ENCODE data around the gene ANGPTL1. TPM values are rescaled to one million over a fixed set of nuclear protein-coding genes. Genes with fewer than 3 reads are reported as not detected.

ANGPTL1 gene
- polyA plus RNA-seq, 2 donors = 3.3 to 17.5 TPM

DNA sequence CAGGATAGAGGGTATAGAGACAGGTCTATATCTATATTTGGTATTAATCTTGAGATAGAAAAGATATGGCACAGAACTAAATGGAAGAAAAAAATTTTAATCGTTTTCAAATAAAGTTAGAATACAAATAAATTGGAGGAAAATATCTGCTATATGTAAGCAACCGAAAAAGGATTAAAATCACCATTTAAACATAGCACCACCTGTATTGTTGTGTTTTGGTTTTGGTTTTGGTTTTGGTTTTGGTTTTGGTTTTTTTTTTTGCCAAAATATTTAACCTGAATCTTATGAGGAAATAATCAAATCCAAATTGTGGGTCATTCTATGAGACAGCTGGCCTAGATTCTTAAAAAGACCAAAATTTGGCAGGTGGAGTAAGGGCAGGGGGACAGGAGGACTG, 28.5 kb upstream of the ANGPTL1 start:
- Histone ChIP-seq H3K36me3 (ENCODE audit: control insufficient read depth in 2 of 2, insufficient read depth in 2 of 2, low read length in 1 of 2) (no peaks in the 10 kb centered on the region), H3K27ac (ENCODE audit: low read depth in 2 of 2, low read length in 1 of 2) (no peak overlapping the region), H3K4me3 (ENCODE audit: low read depth in 1 of 2, low read length in 2 of 2) (no peak overlapping the region), H3K27me3 (ENCODE audit: control insufficient read depth in 1 of 2, insufficient read depth in 2 of 2, low read length in 2 of 2) (no peaks in the 10 kb centered on the region), H3K4me1 (ENCODE audit: control insufficient read depth in 2 of 2, insufficient read depth in 2 of 2, low read length in 1 of 2) (no peaks in the 10 kb centered on the region), H3K9me3 (ENCODE audit: control insufficient read depth in 2 of 2, insufficient read depth in 1 of 2, low read depth in 1 of 2, low read length in 1 of 2) (no peaks in the 10 kb centered on the region)
- 83 to 90% methylated on average over 2 of the region's 2 CpGs for WGBS, 2 donors

DNA sequence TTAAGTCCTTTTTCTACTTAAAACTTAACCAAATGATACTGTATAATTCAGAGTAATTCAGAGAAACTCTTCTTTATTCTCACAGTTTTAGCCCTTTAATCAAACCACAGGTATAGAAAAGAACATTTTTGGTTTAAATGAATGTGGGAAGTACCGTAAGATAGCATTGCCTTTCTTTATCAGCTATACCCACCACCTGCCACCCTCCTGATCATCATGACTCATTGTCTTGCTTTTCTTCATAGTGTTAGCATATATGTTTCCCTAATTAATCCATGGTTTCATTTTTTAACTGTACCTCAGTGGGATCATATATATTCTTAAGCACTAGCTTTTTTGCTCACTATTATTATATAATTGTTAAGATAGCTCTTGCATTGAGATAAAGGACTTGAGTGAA, 27.5 kb upstream of the ANGPTL1 start:
- WGBS, 2 donors = 88 to 94% methylated on average over 1 of the region's 1 CpG
- Histone ChIP-seq H3K27ac (ENCODE audit: low read depth in 2 of 2, low read length in 1 of 2) (no peak overlapping the region), H3K9me3 (ENCODE audit: control insufficient read depth in 2 of 2, insufficient read depth in 1 of 2, low read depth in 1 of 2, low read length in 1 of 2) (no peaks in the 10 kb centered on the region), H3K36me3 (ENCODE audit: control insufficient read depth in 2 of 2, insufficient read depth in 2 of 2, low read length in 1 of 2) (no peaks in the 10 kb centered on the region), H3K27me3 (ENCODE audit: control insufficient read depth in 1 of 2, insufficient read depth in 2 of 2, low read length in 2 of 2) (no peaks in the 10 kb centered on the region), H3K4me3 (ENCODE audit: low read depth in 1 of 2, low read length in 2 of 2) (no peak overlapping the region), H3K4me1 (ENCODE audit: control insufficient read depth in 2 of 2, insufficient read depth in 2 of 2, low read length in 1 of 2) (no peaks in the 10 kb centered on the region)

DNA sequence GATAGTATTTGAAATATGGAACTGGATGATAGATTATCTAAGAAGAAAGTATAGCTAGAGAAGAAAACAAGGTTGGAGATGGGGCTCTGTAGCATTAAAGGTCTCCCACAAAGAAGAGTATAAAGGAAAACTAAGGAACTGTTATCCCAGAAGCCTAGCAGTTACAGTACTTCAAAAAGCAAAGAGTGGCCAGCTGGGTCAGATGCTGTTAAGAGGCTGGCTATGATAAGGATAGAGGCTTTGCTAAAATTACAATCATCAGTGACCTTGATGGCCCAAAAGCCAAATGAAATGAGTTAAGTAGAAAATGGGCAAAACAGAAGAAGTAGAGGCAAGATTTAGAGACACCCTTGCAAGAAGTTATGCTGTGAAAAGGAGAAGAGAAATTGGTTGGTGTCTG, 25.1 kb upstream of the ANGPTL1 start:
- H3K27me3 ChIP-seq (ENCODE audit: control insufficient read depth in 1 of 2, insufficient read depth in 2 of 2, low read length in 2 of 2) = no peaks in the 10 kb centered on the region
- H3K36me3 ChIP-seq (ENCODE audit: control insufficient read depth in 2 of 2, insufficient read depth in 2 of 2, low read length in 1 of 2) = no peaks in the 10 kb centered on the region
- no peak overlapping the region for H3K4me3 ChIP-seq (ENCODE audit: low read depth in 1 of 2, low read length in 2 of 2)
- H3K27ac ChIP-seq (ENCODE audit: low read depth in 2 of 2, low read length in 1 of 2) = no peak overlapping the region
- no peaks in the 10 kb centered on the region for H3K9me3 ChIP-seq (ENCODE audit: control insufficient read depth in 2 of 2, insufficient read depth in 1 of 2, low read depth in 1 of 2, low read length in 1 of 2)
- H3K4me1 ChIP-seq (ENCODE audit: control insufficient read depth in 2 of 2, insufficient read depth in 2 of 2, low read length in 1 of 2) = no peaks in the 10 kb centered on the region

DNA sequence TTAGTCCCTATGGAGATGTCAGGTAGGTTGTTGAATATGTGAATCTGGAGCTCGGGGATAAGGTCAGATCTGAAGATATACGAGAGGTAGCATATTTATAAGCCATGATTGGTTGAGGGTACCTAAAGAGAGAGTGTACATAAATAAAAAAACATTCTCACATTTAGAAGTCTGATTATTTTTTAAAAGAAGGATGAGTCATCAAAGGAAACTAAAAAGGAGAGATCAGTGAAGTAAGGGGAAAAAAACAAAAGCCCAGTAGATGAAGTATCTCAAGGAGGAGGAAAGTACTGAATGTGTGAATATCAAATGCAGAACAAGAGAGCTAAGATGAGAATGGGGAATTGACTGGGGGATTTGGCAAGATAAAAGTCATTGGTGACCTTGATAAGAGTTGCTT, 15.7 kb upstream of the ANGPTL1 start:
- 91 to 96% methylated on average over 2 of the region's 2 CpGs for WGBS, 2 donors
- Histone ChIP-seq H3K4me3 (ENCODE audit: low read depth in 1 of 2, low read length in 2 of 2) (no peak overlapping the region), H3K27ac (ENCODE audit: low read depth in 2 of 2, low read length in 1 of 2) (no peak overlapping the region), H3K4me1 (ENCODE audit: control insufficient read depth in 2 of 2, insufficient read depth in 2 of 2, low read length in 1 of 2) (no peaks in the 10 kb centered on the region), H3K27me3 (ENCODE audit: control insufficient read depth in 1 of 2, insufficient read depth in 2 of 2, low read length in 2 of 2) (no peaks in the 10 kb centered on the region), H3K9me3 (ENCODE audit: control insufficient read depth in 2 of 2, insufficient read depth in 1 of 2, low read depth in 1 of 2, low read length in 1 of 2) (no peaks in the 10 kb centered on the region), H3K36me3 (ENCODE audit: control insufficient read depth in 2 of 2, insufficient read depth in 2 of 2, low read length in 1 of 2) (peaks cover 0 to 2% of the 10 kb centered on the region in 2 donors)

DNA sequence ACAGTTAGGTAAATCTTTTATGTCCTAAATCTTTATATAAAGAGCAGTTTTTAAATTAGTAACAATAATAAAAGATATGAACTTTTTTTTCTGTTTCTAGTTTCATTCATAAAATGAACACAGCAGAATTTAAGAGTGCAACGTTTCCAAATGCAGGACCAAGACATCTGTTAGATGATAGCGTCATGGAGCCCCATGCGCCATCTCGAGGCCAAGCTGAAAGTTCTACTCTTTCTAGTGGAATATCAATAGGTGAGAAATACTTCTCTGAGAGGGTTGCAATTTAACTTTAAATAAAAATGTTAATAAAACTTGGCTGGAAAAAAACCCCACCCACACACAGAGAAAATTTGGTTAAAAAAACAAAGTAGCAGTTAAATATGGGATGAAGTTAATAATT, 15.0 kb upstream of the ANGPTL1 start:
- Histone ChIP-seq H3K9me3 (ENCODE audit: control insufficient read depth in 2 of 2, insufficient read depth in 1 of 2, low read depth in 1 of 2, low read length in 1 of 2) (no peaks in the 10 kb centered on the region), H3K4me3 (ENCODE audit: low read depth in 1 of 2, low read length in 2 of 2) (no peak overlapping the region), H3K36me3 (ENCODE audit: control insufficient read depth in 2 of 2, insufficient read depth in 2 of 2, low read length in 1 of 2) (peaks cover 0 to 4% of the 10 kb centered on the region in 2 donors), H3K4me1 (ENCODE audit: control insufficient read depth in 2 of 2, insufficient read depth in 2 of 2, low read length in 1 of 2) (no peaks in the 10 kb centered on the region), H3K27me3 (ENCODE audit: control insufficient read depth in 1 of 2, insufficient read depth in 2 of 2, low read length in 2 of 2) (no peaks in the 10 kb centered on the region), H3K27ac (ENCODE audit: low read depth in 2 of 2, low read length in 1 of 2) (no peak overlapping the region)
- WGBS, 2 donors = 91 to 93% methylated on average over 4 of the region's 4 CpGs

DNA sequence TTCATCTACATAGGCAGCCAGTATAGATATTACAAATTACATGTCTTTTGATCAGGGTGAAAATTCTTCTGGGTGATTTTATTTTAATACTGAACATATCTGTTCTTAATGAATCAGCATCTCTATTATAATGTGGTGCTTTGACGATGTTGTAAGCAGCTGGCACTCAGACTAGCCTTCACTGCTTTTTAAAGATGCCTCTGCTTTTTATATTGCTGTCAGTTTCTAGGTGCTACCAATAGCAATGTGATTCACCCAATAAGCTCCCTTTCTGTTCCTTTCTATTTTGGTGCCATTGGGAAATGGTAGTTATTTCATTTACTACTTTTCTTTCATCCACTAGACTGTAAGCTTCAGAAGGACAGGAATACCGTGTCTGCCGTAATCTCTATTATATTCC, 11.1 kb upstream of the ANGPTL1 start:
- Histone ChIP-seq H3K36me3 (ENCODE audit: control insufficient read depth in 2 of 2, insufficient read depth in 2 of 2, low read length in 1 of 2) (peaks cover 0 to 2% of the 10 kb centered on the region in 2 donors), H3K4me3 (ENCODE audit: low read depth in 1 of 2, low read length in 2 of 2) (no peak overlapping the region), H3K27me3 (ENCODE audit: control insufficient read depth in 1 of 2, insufficient read depth in 2 of 2, low read length in 2 of 2) (no peaks in the 10 kb centered on the region), H3K9me3 (ENCODE audit: control insufficient read depth in 2 of 2, insufficient read depth in 1 of 2, low read depth in 1 of 2, low read length in 1 of 2) (no peaks in the 10 kb centered on the region), H3K4me1 (ENCODE audit: control insufficient read depth in 2 of 2, insufficient read depth in 2 of 2, low read length in 1 of 2) (no peaks in the 10 kb centered on the region), H3K27ac (ENCODE audit: low read depth in 2 of 2, low read length in 1 of 2) (no peak overlapping the region)
- WGBS, 2 donors = 93% methylated on average over 3 of the region's 3 CpGs

DNA sequence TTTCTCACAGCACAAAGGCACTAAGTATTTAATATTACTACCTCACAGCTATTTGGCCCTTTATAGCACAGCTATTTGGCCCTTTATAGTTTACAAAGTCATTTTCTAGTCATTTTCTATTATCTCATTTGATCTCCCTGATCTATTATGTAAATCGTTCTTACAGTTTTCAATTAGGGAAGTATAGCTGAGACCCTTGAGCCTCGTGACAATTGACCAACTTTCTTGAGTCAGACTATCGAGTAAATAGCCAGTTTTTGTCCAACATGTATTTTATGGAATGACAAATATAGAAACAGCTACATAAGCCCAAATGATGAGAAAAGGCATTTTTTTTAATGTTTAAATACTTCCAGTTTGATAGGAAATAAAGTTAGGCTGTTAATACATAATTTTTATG, 7.0 kb upstream of the ANGPTL1 start:
- Histone ChIP-seq H3K27me3 (ENCODE audit: control insufficient read depth in 1 of 2, insufficient read depth in 2 of 2, low read length in 2 of 2) (no peaks in the 10 kb centered on the region), H3K36me3 (ENCODE audit: control insufficient read depth in 2 of 2, insufficient read depth in 2 of 2, low read length in 1 of 2) (peaks cover 0 to 2% of the 10 kb centered on the region in 2 donors), H3K9me3 (ENCODE audit: control insufficient read depth in 2 of 2, insufficient read depth in 1 of 2, low read depth in 1 of 2, low read length in 1 of 2) (no peaks in the 10 kb centered on the region), H3K4me1 (ENCODE audit: control insufficient read depth in 2 of 2, insufficient read depth in 2 of 2, low read length in 1 of 2) (no peaks in the 10 kb centered on the region), H3K4me3 (ENCODE audit: low read depth in 1 of 2, low read length in 2 of 2) (no peak overlapping the region), H3K27ac (ENCODE audit: low read depth in 2 of 2, low read length in 1 of 2) (no peak overlapping the region)
- WGBS, 2 donors = 83 to 86% methylated on average over 3 of the region's 3 CpGs

DNA sequence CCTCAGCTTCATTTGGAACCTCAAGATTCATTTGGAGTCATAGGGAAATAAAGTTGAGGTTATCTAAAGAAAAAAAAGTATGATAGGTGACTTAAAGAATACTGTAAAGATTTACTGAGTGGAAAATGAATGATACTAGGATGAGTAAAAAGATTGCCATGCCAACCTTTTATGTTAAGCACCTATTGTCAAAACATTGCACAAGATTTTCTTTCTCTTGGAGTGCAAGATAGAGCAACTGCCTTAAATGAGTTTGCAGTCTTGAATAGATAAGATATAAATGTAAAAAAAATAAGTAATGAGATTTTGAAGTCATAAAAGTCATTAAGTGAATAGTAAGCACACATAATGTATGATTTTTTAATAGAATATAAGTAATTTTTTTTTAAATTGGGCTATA, 5.1 kb upstream of the ANGPTL1 start:
- Histone ChIP-seq H3K4me3 (ENCODE audit: low read depth in 1 of 2, low read length in 2 of 2) (no peak overlapping the region), H3K27ac (ENCODE audit: low read depth in 2 of 2, low read length in 1 of 2) (no peak overlapping the region), H3K9me3 (ENCODE audit: control insufficient read depth in 2 of 2, insufficient read depth in 1 of 2, low read depth in 1 of 2, low read length in 1 of 2) (no peaks in the 10 kb centered on the region), H3K27me3 (ENCODE audit: control insufficient read depth in 1 of 2, insufficient read depth in 2 of 2, low read length in 2 of 2) (no peaks in the 10 kb centered on the region), H3K36me3 (ENCODE audit: control insufficient read depth in 2 of 2, insufficient read depth in 2 of 2, low read length in 1 of 2) (no peaks in the 10 kb centered on the region), H3K4me1 (ENCODE audit: control insufficient read depth in 2 of 2, insufficient read depth in 2 of 2, low read length in 1 of 2) (no peaks in the 10 kb centered on the region)

DNA sequence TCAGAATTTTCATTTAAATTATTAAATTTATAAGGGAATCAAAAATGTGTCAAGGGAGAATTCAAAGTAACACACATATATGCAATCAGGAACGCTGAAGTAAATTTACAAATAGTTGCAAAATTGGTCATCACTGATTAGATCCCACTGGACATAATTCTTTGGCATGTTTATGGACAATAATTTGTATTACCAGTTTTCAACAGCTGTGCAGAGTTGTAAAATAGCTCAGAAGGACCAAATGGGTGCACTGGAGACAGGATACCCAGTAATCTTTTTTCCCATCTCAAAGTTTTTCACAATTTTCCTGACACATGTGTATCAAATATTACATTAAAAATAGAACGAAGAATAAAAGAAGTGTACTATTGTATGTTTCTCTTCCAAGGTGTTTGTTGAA, 4.1 kb upstream of the ANGPTL1 start:
- Histone ChIP-seq H3K4me3 (ENCODE audit: low read depth in 1 of 2, low read length in 2 of 2) (no peak overlapping the region), H3K27me3 (ENCODE audit: control insufficient read depth in 1 of 2, insufficient read depth in 2 of 2, low read length in 2 of 2) (no peaks in the 10 kb centered on the region), H3K36me3 (ENCODE audit: control insufficient read depth in 2 of 2, insufficient read depth in 2 of 2, low read length in 1 of 2) (no peaks in the 10 kb centered on the region), H3K27ac (ENCODE audit: low read depth in 2 of 2, low read length in 1 of 2) (no peak overlapping the region), H3K9me3 (ENCODE audit: control insufficient read depth in 2 of 2, insufficient read depth in 1 of 2, low read depth in 1 of 2, low read length in 1 of 2) (no peaks in the 10 kb centered on the region), H3K4me1 (ENCODE audit: control insufficient read depth in 2 of 2, insufficient read depth in 2 of 2, low read length in 1 of 2) (no peaks in the 10 kb centered on the region)
- WGBS, 2 donors = 89 to 95% methylated on average over 2 of the region's 2 CpGs

DNA sequence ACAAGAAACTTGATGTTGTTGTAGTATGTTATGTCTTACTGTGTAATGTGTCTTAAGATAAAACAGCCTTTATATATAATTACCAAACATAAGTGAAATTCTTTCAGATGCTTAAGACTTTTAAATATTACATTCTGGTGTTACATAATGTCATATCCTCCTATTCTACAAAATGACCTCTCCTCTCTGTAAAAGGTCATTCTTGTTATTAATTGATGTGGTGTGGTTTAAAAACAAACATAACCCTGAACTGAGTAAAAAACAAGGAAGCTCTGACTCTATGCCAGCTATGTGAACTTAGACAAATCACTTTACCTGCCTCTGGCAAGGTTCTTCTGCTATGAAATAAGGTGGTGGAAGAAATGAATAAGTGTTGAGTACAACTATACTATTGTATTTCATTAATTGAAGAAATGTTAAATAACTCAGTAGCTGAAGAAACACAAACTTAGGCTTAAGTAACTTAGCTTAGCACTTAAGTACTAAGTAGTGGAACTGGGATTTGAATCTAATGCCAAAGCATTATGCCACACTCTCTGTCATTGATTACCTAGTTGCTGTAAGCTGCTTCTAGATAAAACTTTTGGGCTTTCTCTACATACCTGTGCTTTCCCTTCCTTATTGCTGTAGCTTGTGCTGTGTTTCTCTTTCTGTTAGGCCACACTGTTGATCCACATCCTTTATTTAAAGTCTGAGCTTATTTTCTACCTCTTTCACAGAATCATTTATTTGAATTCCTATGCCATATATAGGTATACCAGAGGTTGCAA, 859 bp upstream of the ANGPTL1 start:
- no peaks in the 10 kb centered on the region for H3K4me1 ChIP-seq (ENCODE audit: control insufficient read depth in 2 of 2, insufficient read depth in 2 of 2, low read length in 1 of 2)
- H3K36me3 ChIP-seq (ENCODE audit: control insufficient read depth in 2 of 2, insufficient read depth in 2 of 2, low read length in 1 of 2) = no peaks in the 10 kb centered on the region
- H3K27ac ChIP-seq (ENCODE audit: low read depth in 2 of 2, low read length in 1 of 2) = peak overlapping the region in 1 of 2 donors; percentile 34
- H3K9me3 ChIP-seq (ENCODE audit: control insufficient read depth in 2 of 2, insufficient read depth in 1 of 2, low read depth in 1 of 2, low read length in 1 of 2) = no peaks in the 10 kb centered on the region
- H3K27me3 ChIP-seq (ENCODE audit: control insufficient read depth in 1 of 2, insufficient read depth in 2 of 2, low read length in 2 of 2) = no peaks in the 10 kb centered on the region
- H3K4me3 ChIP-seq (ENCODE audit: low read depth in 1 of 2, low read length in 2 of 2) = no peak overlapping the region
